GM18873 (cell line): ENCODE results near the gene SLC22A17.

Source experiments
- ATAC-seq: cut with Tn5 transposase; IDR thresholded peaks from one replicate; pipeline ENCODE4 v1.9.1; 2021; ENCODE audit warnings: mild to moderate bottlenecking, moderate library complexity, moderate number of reproducible peaks; ENCODE audit not compliant: unreplicated experiment, low FRiP score

The SLC22A17 gene

DNA sequence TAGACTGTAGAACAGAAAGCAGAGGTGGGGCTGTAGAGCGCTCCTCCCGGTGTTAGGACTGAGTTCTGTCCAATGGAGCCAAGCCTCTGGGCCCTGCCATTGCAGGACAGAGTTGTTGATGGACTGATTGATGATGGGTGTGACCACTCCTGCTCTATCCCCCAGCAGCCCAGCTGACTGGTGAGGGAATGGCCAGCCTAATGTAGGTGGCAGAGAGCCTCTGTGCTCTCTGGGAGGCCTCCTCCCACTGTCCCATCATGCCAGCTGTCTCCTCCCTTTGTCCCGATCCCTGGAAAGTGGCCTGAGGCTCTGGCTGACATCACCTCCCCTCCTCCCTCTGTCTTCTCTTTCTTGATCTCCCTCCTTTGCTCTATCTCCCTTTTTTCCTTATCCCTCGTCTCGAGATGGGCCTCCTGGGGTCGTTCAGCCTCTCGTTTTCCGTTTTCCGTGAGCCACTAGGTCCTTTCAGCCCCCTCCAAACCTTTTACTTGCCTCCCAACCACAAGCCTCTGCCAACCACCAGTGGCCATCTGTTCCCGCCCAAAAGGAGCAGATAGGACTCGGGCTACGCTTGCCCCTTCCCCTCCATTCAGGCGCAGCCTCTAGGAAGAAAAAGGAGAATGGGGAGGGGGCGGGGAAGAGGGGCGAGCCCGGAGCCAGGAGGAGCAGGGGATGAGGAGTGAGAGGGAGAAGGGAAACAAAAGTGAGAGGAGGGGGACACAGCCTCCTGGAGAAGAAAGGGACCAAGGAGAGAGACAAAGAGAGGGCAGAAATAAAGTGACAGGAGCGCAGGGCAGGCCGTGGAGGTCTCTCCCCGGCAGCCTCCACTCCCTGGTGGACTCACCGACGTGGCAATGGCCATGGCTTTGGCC is 11.7 kb upstream of the SLC22A17 start:
- ATAC-seq, result no peak

DNA sequence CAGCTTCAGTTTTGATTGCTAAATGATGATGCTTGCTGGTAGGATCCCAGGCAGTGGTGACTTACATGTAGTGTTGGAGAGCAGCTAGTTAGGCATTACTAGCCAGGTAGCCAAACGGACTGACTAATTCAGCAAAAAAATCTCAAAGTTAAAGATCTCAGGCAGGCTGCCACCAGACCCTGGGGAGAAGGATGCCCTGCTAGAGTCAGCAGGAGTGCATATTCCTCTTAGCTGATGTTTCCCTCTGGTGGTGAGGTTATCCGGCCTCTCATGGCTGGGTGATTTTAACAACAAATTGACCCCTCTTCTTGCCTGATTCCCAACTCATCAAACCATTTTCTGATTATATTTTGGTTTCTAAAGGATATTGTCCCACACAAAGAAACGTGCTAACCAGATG is 9.5 kb upstream of the SLC22A17 start:
- no peak for ATAC-seq

DNA sequence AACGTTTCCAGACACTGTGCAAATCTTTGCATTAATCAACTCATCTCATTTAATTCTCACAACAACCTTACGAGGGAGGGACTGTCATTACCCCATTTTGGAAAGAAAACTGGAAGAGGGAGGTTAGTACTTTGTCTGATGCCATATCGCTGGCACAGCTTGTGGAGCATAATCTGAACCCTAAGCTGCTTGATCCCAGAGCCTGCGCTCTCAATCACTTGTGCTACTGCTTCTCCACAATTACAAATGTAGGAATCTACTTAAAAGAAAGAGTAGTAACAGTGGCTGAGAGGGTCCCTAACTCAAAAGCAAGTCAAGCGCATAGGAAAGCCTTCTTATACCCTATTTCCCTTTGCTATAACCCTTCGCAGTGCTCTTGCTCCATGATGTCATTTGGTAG is 9.1 kb upstream of the SLC22A17 start:
- ATAC-seq, result no peak

DNA sequence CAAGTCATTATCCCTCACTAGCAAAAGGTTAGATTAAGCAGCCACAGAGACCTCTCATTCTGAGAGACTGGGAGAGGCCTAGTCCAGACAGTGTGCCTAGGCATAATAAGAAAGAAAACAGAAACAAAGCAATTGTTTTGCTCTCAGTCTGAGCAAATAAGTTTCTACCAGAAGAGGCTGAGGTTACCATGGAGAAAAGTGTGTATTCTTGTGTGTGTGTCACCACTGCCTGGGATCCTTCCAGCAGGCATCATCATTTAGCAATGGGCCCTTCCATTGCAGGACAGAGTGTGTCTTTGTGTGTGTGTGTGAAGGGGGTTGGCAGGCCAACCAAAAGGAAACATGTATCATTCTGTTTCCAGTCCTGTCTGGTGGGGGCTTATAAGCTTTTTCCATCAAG is 8.6 kb upstream of the SLC22A17 start:
- no peak for ATAC-seq

DNA sequence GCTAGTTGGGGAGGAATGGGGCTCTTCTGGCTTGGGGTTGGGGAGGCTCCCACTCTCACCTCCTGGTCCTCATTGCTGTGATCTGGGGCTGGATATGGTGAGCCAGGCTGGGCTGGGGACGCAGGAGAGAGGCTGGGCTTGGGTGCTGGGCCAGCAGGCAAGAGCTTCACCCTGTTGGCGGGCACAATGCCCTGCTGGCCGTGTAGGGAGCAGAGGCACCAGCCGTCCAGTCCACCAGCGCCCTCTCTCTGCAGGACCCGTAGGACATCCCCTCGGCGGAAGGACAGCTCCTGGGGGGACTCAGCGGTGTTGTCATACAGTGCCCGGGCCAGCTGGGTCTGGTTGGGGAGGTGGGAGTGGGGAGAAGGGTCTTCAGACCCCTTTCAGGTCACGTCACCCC is 7.8 kb upstream of the SLC22A17 start:
- ATAC-seq, result no peak

DNA sequence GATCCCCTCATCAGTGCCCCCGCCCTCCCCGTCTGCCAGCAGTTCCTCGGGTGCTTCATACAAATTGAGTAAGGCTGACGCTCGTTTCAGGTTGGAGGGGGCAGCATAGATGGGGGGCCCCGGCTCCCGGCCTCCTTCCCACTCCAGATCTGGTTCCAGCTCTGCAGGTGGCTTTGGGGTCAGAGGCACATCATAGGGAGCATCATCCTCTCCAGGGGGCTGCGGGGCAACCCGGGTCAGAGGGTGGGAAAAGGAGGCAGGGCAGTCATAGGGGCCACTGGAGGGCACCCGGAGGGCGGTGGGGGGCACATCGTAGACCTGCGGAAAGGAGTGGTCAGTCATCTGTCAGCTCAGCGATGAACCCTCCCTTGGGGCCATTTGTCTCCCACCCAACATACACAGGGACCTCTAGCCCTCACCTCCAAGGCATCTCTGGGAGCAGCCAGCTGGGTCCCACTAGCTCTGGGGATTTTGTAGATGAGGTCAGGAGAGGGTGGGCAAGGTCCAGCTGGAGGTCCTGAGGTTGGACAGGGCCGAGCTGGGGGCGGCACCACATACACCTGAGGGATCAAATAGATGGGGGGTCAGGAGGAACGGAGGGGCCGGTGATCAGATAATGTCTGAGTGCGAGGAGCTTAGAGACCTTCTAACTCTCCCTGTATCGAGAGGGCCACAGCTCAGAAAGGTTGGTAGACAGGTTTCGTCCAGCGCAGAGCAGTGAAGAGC is 7.2 kb upstream of the SLC22A17 start:
- ATAC-seq, result no peak

DNA sequence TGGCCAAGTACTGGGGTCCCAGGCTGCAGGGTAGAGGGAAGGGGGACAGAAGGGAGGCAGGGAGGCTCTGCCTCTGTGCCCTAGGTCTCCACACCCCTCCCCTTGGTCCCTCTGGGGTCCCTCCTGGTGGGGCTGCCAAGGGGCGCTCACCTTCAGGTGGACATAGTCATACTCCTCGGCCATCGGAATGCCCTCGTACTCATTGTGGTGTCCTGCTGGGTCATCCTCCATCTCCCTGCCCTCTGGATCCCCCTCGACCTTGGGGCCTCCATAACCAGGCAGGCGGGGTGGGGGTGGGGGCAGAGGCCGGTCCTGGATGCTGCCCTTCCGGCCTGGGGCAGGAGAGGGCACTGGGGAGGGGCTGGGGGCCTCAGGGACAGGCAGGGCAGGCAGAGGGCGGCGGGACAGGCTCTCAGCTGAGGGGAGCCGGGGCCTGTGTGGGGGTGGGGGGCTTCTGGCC is 6.5 kb upstream of the SLC22A17 start:
- ATAC-seq, result no peak

DNA sequence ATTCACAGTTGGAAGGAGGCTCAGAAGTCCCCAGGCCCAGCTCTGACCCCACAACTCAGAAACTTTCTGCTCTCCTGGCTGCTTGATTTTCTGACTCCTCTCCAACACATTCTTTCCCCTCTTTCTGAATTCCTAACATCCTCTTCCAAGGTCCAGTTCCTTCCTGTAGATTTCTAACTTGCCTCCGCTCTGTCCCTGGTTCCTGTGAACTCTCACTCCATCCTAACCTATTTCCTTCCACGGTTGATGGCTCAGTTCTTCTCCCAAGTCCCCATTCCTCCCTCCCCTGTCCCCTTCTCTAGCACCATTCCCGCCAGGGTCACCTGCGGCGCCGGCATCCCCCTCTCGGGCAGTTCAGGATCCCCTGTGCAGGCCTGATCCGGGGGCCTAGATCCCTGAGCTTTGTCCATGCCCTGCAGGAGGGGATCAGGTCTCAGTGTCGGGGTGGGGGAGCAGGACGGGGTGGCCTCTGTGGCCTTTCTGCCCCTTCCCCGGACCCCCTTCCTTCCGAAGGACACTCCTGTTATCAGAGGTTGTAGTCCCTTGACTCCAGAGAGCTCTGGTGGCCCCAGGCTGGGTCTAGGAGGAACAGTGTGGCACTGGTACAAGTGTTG is 6.0 kb upstream of the SLC22A17 start:
- ATAC-seq, result no peak

DNA sequence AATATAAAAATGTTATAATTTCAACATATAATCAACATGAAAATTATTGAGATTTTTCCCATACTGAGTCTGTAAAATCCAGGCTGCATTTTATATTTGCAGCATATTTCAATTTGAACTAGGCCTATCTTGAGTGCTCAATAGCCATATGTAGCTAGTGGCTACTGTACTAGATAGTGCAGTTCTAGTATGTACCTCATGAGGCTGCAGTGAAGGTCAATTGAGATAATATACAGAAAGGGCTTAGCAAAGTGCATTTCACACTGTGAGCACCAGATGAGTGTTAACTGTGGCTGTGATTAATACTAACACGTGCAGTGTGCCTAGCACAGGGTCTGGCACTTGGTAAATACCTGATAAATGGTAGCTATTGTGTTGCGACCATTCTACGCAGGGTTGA is 5.4 kb upstream of the SLC22A17 start:
- no peak for ATAC-seq

DNA sequence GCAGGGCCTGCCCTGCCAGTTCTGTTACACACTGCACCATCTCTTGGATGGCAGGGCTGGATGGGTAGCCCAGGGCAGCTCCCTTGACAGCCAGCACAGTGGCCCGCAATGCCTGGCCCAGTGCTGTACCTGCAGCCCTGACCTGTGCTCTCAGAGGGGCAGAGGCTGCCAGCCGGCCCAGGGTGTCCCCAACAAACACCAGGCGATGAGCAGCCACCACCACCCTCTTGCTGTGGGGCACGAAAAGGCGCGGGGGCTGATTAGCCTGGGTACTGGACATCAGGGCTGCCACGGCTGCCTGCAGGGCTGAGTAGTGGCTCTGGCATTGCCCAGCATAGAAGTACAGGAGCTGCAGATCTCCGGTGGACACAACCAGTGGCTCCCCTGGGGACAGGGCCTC is 4.6 kb upstream of the SLC22A17 start:
- no peak for ATAC-seq

DNA sequence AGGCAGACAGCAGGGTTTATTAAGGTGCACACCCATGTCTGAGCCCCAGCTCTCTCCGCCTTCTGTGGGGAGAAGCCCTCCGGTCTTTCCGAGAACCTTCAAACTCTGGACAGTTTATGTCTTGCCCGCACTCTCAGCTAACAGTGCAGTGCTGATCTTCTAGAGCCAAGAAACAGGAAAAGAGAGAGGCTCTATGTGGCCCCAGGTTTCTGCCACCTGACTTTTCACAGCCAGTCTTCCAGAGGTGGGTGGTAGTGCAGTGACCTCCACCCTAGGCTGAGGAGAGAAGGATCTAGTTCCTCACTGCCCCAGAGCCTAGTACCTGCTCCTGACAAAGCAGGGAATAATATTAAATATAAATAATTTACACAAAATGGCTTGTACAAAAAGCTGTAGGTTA is 4.0 kb upstream of the SLC22A17 start:
- ATAC-seq, result no peak

DNA sequence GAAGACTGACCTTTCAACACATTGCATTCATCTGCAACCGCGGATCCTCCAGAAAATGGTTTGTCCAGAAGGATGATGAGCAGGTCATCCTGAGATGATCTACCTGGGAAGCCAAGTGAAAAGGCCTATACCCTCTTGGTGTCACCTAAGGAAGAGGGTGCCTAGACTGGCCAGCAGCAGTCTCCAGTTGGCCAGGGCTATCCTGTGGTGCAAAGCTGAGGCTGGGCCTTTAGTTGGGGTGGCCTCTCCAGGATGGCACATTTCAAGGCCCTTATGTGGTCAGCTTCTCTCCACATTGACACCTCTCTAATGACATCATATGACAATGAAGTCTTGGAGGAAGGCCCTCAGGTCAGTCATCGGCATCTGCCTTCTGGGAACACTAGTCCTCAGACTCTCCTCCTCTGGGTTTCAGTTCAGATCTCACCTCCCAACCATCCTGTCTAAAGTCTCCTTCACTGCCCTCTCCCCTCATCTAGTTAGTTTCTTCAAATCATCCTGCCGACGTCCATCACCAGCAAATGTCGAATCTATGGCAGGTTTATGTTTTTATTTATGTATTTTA is 3.3 kb upstream of the SLC22A17 start:
- ATAC-seq, result no peak

DNA sequence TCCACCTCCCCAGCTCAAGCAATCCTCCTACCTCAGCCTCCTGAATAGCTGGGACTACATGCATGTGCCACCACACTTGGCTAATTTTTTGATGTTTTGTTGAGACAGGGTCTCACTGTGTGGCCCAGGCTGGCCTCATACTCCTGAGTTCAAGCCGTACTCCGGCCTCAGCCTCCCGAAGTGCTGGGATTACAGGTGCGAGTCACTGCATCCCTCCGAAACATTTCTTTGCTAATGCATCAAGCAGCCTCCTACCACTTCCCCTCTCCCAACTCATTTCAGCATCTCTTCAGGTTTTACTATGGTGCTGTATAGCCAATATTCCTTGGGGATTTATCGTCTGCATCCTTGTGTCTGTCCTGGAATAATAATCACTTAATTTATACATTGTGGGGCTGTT is 2.3 kb upstream of the SLC22A17 start:
- no peak for ATAC-seq

DNA sequence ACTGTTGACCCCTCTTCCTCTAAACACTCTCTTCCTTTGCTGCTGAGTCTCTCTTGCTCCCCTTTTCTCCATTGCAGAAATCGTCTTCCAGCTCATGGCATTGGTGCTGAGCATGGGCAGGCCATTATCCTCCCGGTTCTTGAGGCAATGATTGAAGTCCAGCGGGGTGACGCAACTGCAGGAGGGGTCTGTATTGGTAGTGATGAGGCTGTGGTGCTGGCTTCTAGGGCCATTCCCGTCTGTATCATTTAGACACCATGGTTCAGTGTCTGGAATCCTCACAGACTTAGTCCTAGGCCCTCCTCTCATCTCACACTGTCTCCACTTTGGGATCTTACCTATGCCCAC is 720 bp upstream of the SLC22A17 start:
- no peak for ATAC-seq

DNA sequence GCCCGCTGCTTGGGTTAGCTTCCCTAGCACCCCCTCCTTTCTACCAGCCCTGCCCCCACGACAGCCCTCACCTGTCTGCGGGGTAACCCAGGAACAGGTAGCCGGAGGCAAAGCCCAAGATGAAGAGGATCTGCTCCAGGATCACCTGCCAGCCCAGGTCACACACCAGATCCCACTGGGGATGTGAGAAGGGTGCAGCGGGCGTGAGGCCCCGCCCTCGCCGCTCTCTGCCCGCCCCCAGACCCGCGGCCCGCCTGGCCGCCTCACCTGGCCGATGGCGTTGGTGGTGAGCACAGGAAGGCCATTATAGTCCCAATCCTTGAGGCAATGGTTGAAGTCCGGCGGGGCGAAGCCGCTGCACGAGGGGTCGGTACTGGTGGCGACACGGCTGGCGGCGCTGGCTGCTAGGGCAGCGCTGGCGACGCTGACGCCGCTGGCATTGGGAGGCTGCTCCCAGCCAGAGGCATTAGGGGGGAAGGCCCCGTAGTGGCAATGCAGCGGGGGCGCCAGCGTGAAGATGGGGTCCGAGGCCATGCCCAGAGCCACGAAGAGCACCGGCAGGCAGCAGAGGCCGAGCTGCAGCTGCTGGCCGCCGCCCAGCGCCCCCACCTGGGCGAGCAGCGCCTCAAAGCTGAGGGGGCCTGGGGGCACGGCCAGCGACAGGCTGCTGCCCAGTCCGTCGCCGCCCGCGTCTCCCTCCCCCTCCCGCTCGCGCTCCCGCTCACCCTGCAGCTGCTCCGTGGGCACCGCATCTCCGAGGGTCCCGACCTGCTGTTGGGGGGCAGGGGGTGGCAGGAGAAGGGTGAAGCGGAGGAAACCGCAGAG is 794 bp downstream of the SLC22A17 start:
- ATAC-seq, result no peak

DNA sequence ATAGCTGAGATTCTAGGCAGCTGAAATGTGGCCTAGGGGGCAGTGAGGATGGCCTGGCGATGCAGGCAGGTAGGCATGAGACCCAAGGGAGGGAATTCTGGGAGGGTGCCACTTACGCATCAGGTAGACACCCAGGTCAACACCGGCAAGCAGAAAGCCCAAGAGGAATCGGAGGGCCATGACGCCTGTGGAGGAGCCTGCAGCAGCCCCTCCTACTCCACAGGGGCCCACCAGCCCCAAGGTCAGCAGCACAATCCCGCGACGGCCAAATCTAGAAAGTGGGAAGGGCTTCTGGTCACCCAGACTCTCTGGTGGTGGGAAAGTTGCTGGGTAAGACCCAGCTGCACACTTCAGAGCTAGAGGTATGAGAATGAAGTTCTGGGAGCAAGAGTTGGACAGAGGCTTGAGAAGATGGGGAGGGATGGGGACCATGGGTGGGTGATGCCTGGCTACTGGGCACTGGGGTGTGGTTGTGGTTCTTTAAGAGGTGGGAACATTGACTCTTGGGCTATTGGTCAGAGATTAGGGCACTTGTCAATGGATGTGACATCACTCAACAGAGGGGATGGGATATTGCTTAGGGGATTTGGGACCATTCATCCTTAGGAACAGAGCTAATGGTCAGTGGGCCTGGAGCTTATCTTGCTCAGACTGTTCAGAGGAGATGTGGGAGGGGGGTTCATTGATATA is 3.4 kb downstream of the SLC22A17 start:
- no peak for ATAC-seq

DNA sequence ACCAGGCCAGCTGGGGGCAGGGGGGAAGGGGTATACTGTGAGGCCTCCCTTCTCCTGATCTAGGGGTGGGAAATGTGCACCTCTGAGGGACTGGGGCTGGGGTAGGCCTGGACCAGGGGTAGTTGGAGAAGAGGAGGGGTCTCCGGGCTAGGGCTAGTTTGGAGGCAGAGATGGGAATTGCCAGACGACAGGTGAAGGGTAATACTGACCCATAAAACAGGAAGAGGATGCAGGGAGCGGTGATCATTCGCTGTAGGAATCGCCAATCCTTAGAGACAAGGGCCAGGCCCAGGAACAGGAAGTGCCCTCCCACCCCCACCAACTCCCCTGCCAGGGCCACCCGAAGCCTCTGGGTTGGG is 4.4 kb downstream of the SLC22A17 start:
- no peak for ATAC-seq

DNA sequence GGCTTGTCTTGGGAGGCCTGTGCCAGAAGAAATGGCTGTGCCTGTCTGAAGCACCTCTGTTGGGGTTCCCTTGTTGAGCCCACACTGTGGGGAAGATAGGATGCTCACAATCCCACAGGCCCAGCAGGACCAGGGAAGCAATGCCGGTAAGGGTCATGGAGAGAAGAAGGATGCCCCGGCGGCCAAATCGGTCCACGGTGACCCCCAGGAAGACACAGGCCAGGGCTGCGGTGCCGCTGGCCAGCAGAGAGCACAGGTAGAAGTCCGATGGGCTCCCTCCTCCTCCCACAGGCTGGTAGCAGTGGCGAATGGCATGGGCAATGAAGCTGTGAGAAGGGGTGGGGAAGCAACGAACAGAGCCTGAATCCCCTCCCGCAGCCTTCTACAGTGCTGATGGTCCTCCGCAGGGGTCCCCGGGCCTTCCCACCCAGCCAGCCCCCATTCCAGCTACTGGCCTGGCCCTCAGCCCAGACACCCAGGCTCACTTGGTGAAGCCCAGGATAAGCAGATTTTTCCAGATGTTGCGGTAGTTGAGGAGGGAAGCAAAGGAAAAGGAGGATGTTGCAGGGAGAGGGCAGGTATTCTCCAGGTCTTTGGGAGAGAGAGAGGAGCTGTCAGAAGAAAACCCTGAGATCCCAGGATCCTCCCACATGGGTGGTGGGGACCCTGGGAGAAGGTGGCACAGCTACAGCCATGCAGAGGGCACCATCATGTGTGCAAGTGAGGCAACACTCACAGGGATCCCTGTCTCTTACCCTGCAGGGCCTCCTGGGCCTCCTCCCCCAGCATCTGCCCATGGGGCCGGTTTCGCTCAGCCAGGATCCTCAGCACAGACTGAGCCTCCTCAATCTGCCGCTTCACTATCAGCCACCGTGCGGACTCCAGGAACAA is 5.0 kb downstream of the SLC22A17 start:
- ATAC-seq, result no peak
